GM19240 (cell line): ENCODE results near the gene MUC6.

ENCODE experiments used
- DNase-seq: peaks from one replicate; pipeline ENCODE4 v3.0.0; 2011; ENCODE audit warnings: low spot score; ENCODE audit not compliant: insufficient read length

Gene MUC6

GRCh38 chr11:1009371-1009770 lies 27.1 kb downstream of the MUC6 start:
- no peak for DNase-seq

DNA sequence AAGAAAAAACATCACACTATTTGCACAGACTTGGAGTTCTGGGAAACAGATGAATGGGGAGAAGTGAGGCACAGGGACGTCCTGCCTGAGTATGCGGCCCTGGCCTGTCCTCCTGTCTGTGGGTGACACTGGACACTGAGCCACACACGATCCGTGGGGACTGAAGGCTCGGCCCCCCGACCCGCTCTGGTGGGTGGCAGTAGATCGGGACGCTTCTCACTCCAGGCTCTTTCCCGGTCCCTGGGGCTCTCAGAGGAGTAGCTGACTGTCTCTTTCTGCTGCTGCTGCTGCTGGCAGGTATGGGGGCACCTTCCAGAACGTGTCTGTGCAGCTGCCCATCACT lies 27.7 kb downstream of the MUC6 start:
- no peak for DNase-seq

GRCh38 chr11:1008001-1008802 lies 28.3 kb downstream of the MUC6 start:
- no peak for DNase-seq

DNA sequence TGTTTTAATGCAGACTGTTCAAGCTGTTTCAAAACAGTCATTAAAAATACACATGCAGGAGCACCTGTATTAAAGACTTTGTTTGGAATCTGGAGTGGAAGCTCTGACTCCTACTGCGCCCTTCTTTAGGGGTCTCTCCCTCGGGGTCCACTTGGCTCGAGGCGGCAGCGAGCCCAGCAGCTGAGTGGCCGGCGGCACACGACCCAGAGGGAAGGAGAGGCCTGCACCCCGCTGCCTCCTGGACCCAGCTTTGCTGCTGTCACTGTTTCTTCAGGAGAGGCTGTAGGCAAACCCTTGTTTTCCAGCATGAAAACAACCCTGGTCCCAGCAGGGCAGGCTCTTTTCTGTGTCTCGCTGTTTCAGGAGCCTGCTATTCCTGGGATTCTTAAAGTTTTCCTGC lies 29.2 kb downstream of the MUC6 start:
- DNase-seq: no peak

- DNase-seq: no peak
These were observed 29.8 kb downstream of the MUC6 start for GRCh38 chr11:1006762-1007161.

- no peak for DNase-seq
These were observed 30.6 kb downstream of the MUC6 start for GRCh38 chr11:1005928-1006327.

DNA sequence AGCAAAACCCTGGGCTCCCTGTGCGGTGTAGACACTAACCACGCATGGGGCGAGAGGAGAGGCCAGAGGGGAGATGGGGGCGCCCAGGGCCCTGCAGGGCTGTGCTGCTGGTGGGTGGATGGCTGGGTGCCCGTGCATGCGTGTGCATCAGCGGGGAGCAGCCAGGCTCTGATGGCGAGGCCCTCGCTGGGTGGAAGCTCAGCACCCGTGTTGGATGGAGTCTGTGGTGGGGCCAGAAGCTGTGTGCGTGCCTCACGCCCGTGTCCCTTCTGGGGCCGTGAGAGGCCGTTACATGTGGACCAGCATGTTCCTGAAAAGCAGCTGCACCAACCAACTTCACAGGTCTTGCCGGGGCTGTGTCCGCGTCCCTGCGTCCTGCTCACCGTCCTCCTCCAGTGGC lies 33.4 kb downstream of the MUC6 start:
- DNase-seq: no peak

GRCh38 chr11:1002406-1002984 lies 34.0 kb downstream of the MUC6 start:
- DNase-seq: no peak

- no peak for DNase-seq
These were observed 34.7 kb downstream of the MUC6 start for GRCh38 chr11:1001617-1002405.

GRCh38 chr11:1000357-1001278 lies 35.9 kb downstream of the MUC6 start:
- no peak for DNase-seq

DNA sequence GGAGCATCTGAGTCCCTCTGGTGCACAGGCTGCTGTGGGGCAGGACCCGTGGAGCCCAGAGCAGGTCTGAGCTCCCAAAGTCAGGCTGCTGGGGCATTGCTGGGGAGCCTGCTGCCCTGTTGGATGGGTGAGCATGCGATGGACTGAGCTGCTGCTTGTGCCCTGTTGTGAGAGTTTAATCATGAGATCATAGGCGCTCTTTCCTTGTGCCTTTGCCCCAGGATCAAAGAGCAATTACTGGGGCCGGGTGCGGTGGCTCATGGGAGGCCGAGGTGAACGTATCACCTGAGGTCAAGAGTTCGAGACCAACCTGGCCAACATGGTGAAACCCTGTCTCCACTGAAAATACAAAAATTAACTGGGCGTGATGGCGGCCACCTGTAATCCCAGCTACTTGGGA lies 37.5 kb downstream of the MUC6 start:
- no peak for DNase-seq

DNA sequence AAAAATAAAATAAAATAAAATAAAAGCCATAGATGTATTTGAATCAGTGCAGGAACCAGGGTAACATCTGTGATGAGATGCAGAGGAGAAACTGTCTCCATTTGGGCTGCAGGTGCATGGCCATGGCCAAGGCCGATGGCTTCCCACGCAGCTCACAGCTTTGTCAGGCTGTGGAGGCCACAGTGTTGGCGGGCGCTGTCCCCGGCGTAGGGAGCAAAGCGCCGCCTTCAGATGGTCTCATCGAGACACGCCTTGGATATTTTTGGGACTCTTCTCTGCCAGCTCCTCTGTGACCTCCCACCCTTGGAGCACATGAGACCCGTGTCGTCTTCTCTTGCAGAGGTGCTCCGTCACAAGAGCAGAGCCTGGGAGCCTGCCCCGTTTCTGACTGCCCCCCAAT lies 38.6 kb downstream of the MUC6 start:
- DNase-seq: no peak

GRCh38 chr11:996681-997080 lies 39.8 kb downstream of the MUC6 start:
- DNase-seq: peak; percentile 32

DNA sequence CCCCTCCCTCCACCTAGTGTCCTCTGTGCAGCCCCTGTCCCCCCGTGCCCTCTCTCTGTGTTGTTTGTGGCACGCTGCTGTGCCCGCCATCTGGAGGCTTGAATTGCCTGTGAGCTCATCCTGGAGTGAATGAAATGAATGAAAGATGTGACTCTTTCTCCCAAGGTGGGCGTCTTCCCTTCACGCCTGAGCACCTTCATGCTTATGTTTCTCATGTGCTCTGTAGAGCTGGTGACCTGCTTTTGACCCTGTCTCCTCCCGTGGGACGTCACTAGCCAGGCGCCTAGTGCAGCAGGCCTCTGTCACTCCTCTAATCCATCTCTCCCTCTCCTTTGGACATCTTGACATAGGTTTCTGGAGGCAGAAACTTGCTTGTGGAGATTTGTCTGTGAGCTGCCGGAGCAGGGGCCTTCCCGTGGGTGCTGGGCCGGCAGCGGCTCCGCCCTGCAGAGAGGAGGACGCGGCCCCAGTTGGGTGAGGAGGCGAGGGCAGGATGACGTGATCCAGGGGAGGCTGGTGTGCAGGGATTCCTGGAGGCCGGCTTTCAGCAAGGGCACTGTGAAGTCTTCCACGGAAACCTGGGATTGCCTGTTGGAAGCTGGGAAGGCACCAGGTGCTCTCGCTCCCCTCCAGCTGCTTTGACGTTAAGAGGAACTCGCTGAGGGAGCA lies 40.6 kb downstream of the MUC6 start:
- peak; percentile 84 for DNase-seq

- no peak for DNase-seq
These were observed 41.3 kb downstream of the MUC6 start for GRCh38 chr11:995044-995751.

DNA sequence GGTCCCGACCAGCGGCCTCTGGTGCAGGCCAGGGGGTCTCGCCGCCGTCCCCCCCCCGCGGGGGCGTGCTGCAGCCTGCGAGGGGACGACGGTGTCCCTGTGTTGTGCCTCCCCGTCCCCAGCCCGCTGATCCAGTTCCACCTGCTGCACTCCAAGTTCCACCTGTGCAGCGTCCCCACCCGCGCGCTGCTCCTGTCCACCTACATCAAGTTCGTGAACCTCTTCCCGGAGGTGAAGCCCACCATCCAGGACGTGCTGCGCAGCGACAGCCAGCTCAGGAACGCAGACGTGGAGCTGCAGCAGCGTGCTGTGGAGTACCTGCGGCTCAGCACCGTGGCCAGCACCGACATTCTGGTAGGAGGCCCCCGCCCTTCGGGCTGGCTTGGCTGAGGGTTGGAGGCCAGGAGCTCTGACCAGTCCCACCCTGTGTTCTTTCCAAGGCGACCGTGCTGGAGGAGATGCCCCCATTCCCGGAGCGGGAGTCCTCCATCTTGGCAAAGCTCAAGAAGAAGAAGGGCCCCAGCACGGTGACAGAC lies 42.8 kb downstream of the MUC6 start:
- DNase-seq: no peak

DNA sequence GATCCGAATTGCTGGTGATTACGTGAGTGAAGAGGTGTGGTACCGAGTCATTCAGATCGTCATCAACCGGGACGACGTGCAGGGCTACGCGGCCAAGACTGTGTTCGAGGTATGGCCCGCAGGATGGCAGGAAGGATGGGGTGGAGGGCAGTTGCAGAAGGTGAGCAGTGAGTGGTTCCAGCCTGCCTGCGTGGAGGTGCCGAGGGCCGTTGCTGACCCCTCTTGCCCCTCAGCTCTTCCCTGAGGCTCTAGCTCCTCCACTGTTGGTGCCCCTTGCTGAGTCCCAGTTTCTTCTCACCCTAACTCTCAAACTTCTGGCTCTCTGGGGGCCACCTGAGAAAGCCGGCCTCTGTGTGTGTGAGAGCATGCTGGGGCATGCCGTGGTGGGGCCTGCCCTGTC lies 43.9 kb downstream of the MUC6 start:
- DNase-seq: no peak

GRCh38 chr11:991711-992307 lies 44.7 kb downstream of the MUC6 start:
- no peak for DNase-seq

DNA sequence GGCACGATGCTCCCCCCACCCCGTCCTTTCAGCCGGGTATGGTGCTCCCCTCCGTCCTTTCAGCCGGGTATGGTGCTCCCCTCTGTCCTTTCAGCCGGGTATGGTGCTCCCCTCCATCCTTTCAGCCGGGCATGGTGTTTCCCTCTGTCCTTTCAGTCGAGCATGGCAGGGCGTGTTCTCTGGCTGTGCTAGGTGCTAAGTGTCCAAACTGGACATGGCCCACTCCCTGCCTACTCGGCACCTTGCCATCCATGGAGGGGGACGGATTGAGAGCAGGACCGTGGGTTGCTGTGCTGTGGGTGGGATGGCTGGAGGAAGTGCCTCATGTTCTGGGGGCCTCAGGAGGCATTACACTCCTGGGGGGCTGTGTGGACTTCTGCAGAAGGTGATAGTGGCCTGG lies 45.5 kb downstream of the MUC6 start:
- DNase-seq: no peak

GRCh38 chr11:990101-990500 lies 46.4 kb downstream of the MUC6 start:
- no peak for DNase-seq
